GM19035 (cell line): ENCODE measurements around the gene BSN.
"Not testable (repeated sequence)": the region's sequence is repeated elsewhere in the genome, so short reads cannot be mapped to it uniquely, and the experiment has no call there.

Experiments
- ATAC-seq: cut with Tn5 transposase; IDR thresholded peaks from one replicate; pipeline ENCODE4 v1.9.1; 2021; ENCODE audit not compliant: unreplicated experiment

Gene BSN

DNA sequence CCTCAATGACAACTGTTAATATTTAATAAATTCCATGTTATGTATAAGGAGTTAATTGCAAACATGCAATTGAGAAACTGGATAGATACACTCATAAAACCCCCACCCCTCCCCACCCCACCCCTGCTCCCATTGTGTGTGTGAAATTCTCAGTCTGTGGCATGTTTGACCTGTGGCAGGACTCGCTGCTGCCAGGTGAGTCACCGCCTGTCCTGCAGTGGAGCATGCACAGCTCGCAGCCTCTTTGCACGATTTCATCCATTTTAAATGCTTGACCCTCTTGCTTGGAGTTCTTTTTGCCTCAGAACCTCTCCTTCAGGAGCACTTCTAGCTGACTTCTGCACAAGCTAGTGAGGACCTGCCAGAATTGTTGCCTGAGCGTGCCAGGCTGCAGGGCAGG lies 114.6 kb downstream of the BSN start:
- ATAC-seq, result no peak

DNA sequence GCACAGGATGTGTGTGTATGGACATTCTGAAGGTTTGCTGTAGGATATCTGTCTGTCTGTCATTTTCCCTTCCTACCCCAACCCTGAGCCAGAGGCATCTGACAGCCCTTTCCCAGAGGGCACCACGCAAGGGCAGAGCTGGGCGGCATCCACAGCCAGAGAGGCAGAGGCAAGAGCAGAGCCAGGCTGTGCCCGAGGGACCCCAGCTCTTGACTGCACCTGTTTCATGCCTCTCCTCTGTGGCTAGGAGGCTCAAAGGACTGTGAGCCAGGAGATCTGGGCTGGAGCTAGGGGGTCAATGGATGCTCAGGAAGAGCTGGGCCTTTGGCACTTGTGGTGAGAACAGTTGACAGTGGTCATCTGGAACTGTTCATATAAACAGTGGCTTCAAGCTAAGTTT lies 115.1 kb downstream of the BSN start:
- ATAC-seq, result no peak

DNA sequence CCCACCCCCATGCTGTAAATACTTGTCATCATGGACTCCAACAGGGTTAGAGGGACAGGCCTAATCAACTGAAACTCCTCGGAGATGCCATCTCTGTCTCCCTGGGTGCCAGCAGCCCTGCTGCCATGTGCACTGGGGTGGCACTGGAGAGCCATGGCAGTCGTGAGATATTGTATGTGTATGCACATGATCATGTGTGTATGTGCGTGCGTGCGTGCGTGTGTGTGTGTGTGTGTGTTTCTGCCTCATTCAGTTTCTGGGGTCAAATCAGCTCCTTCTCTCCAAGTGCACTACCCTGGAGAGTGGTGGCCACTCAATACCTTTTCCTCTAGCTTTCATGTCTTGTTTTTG lies 116.6 kb downstream of the BSN start:
- no peak for ATAC-seq

DNA sequence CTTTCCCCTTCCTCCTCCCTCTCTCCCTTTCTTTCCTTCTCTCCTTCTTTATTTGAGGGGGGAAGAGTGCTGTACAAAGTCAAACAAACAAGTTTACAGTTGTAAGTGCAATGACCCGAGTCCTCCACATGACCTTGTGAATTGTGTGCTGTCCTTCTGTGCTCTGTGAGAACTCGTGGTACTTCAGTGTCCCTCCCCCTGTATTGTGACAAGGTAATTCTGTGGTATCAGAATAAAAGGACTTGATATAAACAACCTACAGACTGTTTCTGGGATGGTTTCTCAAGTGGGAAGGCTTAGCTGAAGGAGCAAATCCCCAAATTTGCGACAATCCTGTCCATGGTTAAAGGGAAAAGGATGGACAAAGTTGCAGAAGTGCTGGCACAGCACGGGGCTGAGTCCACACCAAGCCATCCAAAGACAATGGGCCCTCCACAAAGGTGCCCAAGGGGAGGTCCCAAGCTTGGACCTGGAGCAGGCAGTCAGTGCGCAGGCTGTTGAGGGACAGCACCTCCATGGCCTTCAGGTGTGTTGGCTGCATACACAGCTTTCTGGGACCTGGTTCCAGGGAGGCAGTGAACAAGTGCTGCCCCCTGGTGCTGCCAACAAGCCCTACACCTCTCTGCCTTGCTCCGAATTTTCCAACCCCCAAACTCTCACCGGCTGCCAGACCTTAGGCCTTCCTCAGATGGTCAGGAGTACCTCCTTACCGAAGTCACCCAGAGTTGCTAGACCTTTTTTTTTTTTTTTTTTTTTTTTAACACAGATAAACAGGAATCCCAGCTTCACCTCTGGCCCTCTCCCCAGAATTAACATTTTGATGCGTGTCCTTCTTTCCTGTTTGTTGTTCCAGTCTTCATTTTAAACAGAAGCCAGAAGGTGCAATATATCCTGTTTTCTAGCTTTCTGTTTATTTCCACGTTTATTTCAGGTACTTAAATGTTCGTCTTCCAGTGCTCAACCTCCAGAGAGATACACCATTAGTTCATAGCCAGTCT lies 117.3 kb downstream of the BSN start:
- no peak for ATAC-seq

DNA sequence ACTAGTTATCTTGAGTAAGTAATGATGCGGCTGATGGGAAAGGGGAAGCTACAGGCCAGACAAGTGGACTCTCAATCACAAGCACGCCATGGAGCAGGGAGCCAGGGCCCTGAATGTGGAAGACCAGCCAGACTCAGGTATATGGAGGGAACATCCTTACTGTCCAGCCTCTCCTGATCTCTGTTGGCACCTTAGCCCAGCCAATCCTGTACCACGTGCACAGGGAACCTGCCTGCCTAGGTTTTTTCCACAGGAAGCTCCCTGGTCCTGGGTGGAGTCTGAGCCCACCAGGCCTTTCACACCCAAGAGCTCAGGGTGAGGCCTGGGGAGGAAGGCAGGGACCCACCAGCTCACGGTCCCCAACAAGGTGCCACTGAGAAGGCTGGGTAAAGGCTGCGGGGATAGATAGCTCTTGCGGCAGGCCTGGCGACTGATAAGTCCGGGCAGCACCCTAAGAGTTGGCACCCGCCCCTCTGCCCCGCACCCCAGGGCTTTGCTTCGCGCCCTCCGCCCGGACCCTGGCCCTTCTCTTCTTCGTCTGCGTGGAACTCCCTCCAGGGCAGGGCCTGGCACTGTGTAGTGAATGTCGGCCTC lies 118.9 kb downstream of the BSN start:
- peak; percentile 2 for ATAC-seq

DNA sequence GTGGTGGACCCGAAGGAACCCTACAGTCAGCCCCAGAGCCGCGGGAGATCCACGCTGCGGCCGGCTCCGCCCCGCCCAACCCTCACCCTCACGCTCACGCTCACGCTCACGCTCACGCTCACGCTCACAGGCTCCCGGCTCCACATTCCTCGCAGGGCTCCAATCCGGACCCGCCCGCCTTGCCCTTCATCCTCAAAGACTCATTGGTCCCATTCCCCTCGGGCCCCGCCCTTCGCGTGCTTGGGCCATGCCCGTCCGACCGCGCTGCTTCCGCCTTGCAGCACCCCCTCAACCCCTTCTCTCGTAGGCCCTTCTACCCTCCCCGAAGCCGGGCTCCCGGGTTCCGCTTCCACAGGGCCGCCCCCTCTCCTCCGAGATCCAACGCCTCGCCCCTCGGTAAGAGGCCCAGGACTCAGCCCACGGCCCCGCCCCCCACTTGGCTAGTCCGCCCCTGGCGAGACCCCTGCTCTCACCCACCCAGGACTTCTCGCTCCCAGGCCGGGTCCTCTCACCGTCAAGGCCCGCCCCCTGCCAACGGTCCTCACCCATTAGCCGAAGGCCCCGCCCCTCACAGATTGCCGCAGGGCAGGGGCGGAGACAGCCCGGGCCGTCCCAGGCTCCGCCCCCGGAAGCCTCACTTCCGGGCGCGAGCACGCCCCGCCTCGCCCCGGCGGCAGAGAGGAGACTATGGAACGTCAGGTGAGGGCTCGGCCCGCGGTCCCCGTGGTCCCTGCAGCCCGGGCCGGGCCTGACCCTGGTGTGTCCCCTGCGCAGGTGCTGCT lies 119.6 kb downstream of the BSN start, which contains the start of gene APEH:
APEH (plus strand) TSS at position 637 of the 782 bp plus-strand sequence; CDS start at position 688, 51 bp downstream.
- ATAC-seq, result peak; percentile 77

DNA sequence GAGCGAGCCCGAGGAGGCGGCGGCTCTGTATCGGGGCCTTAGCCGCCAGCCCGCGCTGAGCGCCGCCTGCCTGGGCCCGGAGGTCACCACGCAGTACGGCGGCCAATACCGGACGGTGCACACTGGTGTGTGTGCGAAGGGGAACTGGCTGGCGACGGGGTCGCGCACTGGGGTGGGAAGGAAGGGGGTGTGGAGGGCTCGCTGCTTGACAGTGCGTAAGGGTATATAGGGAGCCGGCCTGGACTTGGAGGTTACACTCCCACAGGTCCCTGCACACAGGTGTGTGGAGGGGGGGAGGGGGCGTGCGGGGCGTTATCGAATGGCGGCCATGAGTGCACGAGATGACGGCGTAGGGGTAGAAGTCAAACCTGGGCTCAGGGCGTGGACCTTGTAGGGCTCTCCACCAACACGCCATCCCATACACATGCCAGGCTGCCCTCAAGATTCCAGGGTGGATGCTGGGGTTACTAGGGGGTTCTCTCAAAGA lies 120.3 kb downstream of the BSN start:
- peak; percentile 18 for ATAC-seq

DNA sequence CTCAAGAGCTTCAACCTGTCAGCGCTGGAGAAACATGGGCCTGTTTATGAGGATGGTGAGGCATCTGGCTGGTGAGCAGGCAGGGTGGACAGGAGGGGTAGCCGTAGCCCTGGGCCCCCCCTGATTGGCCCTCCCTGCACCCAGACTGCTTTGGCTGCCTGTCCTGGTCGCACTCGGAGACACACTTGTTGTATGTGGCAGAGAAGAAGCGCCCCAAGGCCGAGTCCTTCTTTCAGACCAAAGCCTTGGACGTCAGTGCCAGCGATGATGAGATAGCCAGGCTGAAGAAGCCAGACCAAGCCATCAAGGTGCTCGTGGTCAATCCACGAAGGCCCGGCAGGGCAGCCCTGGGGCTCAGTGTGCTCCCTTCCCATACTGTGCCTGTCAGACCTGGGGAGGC lies 121.6 kb downstream of the BSN start:
- no peak for ATAC-seq

DNA sequence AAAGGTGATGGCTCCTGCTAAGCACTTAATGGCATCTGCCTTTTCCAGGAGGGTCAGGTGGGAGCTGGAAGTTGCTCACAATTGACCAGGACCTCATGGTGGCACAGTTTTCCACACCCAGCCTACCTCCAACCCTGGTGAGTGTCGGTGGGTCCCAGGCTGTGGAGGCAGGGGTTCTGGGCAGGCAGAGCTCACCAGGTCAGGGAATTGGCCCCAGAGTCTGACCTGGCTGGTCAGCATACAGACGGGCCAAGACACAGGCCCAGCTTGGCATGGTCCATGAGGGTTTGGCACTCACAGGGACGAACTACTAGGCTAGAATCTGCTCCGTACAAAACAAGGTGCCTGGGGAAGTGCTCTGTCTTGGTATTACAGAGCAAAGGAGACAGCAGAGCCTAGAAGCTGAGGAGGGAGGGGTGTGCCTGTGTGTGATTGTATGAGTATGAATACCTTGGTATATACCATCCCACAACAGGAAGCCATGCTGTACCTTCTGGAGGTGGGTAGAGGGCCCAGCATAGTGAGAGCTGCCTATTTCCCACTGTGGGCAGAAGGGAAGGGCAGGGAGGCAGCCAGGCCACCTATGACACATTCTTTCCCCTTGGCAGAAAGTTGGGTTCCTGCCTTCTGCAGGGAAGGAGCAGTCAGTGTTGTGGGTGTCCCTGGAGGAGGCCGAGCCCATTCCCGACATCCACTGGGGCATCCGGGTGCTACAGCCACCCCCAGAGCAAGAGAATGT lies 126.4 kb downstream of the BSN start:
- ATAC-seq, result no peak

DNA sequence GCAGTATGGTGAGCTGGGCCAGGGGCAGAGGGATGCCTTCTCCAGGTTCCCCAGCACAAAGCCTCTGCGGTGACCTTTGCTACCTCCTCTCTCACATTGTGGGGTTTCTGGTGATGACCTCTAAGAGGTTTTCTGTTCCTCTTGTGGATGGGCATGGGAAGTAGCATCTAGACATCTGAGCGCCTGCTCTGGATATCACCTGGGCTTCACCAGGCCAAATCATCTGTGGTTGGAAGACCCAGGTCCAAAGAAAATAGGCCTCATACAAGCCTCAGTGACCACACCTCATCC lies 126.9 kb downstream of the BSN start:
- ATAC-seq, result no peak

DNA sequence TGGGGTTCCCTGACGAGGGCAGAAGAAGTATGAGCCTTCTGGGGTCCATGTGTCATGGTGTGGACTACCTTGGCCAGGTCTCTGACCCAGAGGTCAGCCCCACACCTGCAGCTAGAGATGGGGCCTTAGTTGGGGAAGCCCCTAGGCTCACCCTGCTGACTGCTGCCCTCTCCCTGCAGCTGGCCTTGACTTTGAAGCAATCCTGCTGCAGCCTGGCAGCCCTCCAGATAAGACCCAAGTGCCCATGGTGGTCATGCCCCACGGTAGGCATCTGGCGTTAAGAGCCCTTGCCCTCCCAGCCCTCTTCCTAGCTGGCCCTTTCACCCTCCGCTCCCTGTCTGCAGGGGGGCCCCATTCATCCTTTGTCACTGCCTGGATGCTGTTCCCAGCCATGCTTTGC lies 127.3 kb downstream of the BSN start:
- no peak for ATAC-seq

DNA sequence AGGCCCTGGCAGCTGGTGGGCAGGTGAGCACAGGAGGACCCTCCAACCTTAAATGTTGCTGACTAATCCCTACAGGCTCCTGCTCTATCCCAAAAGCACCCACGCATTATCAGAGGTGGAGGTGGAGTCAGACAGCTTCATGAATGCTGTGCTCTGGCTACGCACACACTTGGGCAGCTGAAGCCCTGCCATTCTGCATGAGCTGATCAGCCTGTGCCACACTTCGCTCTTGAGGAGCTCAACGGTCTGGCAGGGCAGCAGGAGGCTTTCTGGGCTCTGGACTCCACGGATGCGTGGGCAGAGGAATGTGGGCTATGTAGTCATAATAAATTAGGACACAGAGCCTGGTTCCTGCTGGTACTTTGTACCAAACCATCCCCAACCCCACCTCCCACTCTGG lies 128.9 kb downstream of the BSN start:
- no peak for ATAC-seq

DNA sequence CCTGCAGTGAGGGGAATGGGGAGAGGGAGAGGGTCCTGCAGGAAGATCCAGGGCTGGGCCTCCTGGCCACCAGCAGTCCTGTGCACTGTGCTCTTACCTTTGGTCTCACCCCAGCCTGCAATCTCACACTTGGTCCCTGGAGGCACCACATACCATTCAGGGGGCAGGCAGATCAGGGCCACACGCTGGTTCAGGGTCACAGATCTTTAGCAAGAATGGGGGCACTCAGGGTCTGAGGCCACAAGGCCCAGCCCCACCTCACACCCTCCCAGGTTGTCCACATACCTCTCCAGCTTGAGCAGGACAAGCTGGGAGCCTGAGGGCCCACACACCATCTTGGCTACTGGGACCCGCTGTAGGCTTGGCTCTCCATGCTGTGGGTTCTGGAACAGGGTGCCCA lies 130.2 kb downstream of the BSN start:
- ATAC-seq, result not testable (repeated sequence)

DNA sequence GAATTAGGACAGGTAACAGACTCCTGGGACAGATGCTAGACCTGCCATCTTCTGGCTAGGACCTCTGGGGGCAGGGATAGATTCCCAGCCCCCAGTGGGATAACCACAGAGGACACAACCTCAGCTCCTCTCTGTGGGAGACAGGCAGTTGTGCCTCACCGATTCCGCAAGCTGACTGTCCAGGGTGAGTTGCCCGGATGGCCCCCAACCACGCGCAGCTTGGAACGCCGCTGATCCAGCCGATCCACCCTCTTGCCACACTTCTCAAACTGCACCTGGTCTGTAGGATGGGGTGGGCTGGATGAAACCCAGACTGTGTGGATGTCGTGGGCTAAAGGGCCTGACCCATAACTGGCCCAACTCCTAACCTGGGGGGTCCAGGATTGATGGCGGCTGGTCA lies 130.8 kb downstream of the BSN start:
- ATAC-seq, result not testable (repeated sequence)

DNA sequence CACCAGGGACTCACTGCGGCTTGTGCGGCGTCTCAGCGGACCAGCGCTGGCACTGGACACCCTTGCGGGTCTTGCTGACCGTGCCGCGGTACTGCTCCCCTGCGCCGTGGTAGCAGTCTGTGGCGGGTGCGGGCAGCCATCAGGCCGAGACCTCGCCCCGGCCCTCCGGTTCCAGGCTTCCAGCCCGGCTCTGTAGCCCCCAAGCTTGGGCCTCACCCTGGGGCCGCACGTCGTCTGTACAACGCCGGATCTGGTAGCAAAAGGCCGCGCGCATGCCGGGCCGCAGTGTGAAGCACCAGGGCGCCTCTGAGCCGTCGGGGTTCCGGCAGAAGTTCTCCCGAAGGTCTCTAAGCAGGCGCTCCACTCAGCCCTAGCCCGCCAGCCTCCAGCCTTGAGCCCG lies 131.6 kb downstream of the BSN start:
- not testable (repeated sequence) for ATAC-seq

DNA sequence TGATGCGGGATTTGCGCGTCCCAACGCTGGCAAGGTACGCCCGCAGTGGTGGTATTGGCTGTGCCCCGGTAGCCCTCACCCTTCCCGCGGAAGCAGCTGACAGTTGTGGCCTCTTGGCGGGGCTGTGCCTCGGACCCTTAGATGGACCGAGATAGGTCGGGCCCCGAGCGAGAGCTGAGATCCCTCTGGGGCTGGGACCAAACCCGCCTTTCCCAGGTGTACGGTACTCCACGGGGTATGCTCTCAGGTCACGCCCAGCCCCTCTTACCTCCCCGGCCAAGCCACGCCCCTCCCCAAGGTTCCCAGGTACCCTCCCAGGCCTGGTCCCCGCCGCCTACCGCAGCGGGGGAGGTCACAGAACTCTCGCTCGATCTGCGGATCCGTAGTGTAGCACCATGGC lies 132.1 kb downstream of the BSN start:
- not testable (repeated sequence) for ATAC-seq

DNA sequence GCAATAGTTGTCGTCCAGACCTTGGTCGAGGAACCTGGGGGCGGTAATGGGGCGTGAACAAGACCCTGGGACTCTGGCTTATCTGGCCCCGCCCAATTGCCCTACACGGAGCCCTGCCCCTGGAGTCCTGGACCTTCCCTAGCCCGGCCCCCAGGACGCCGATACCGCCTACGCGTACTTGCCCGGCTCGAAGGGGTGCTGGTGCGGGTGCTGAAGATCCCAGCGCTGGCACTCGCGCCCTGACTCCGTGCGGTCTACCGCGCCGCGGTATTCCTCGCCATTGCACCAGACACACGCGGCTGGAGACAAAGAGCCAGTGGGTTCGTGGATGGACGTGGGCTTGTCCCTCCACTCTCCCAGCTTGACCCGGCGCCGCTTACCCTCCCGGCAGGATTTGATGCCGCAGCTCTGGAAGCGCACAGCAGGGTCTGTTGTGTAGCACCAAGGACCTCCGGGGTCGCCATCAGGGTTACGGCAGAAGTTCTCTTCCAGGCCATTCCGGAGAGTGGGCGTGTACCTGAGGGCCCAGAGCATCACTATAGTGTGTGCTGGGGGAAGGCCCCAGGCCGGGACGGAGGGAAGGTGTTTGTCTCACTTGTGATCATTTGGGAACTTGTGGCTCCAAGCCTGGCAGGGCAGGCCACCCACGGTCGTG lies 132.6 kb downstream of the BSN start:
- ATAC-seq, result not testable (repeated sequence)

DNA sequence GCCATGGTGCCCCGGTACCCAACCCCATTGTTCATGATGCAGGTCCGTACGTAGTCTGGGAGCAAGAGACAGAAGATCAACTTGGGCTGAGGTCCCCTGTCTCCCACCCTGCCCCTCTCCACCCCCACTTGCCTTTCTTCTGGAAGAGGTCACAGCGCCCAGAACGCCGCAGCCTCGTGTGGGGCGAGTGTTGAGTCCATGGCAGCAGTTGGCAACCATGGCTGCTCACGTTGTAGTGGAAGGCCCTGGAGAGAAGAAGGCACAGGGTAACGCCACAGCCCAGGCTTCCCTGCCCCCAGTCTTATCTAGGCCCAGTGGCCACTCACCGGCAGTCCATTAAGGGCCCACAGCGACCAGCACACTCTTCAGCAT lies 133.1 kb downstream of the BSN start:
- ATAC-seq, result not testable (repeated sequence)

DNA sequence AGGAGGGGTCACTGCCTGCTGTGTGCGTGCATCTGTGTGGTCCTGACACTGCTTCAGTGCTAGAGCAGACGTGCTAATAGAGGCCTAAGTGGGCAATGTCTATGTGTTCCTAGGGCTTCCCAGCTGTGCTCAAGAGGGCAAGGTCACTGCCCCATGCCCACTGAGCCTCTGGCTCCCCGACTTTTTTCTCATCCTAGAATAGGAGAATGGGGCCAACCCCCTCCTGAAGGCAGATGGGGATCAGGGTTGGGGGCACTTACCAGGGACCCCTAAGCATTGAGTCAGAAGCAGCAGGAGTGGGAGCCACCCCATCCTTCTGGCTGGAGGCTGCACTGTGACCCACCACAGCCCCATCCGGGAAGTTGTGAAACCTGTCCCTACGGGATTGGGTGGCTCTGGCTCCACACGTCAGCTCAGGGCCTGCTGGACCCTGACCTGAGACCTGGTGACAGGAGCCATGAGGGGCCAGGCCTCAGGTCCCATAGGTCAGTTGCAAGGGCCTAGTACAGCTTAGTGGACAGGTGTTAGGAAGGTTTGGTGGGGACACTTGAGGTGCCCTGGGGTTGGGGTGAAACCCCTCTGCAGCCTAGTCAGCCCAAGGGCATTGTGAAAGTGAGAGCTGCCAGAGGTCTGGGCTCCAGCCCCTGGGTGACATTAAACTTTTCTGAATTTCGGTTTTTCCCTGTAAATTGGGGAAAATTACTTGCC lies 134.2 kb downstream of the BSN start:
- ATAC-seq, result peak; percentile 19
